GM19193 (cell line): ENCODE results near the gene MAPKAPK2.

Experiments used
- POLR2A ChIP-seq: IDR thresholded peaks from 4 replicates; pipeline ENCODE4 v1.6.1; 2011; ENCODE audit not compliant: insufficient read depth, insufficient read length; ENCODE audit errors: extremely low read depth

Gene MAPKAPK2

GRCh38 chr1:206686478-206687249, 2.0 kb downstream of the MAPKAPK2 start:
- no peak for TF ChIP-seq POLR2A

- no peak for TF ChIP-seq POLR2A
These were observed 2.7 kb downstream of the MAPKAPK2 start for GRCh38 chr1:206687251-206687914.

GRCh38 chr1:206687915-206688442, 3.3 kb downstream of the MAPKAPK2 start:
- TF ChIP-seq POLR2A, result no peak

GRCh38 chr1:206690516-206690915, 5.8 kb downstream of the MAPKAPK2 start:
- no peak for TF ChIP-seq POLR2A

GRCh38 chr1:206691604-206692003, 6.9 kb downstream of the MAPKAPK2 start:
- TF ChIP-seq POLR2A, result no peak

- TF ChIP-seq POLR2A, result no peak
These were observed 8.3 kb downstream of the MAPKAPK2 start for GRCh38 chr1:206693029-206693428.

- no peak for TF ChIP-seq POLR2A
These were observed 8.9 kb downstream of the MAPKAPK2 start for GRCh38 chr1:206693592-206693991.

GRCh38 chr1:206694171-206695124, 9.7 kb downstream of the MAPKAPK2 start:
- no peak for TF ChIP-seq POLR2A

GRCh38 chr1:206695733-206696132, 11.0 kb downstream of the MAPKAPK2 start:
- TF ChIP-seq POLR2A, result no peak

GRCh38 chr1:206696812-206697585, 12.3 kb downstream of the MAPKAPK2 start:
- no peak for TF ChIP-seq POLR2A

- no peak for TF ChIP-seq POLR2A
These were observed 13.3 kb downstream of the MAPKAPK2 start for GRCh38 chr1:206698011-206698410.

- no peak for TF ChIP-seq POLR2A
These were observed 14.4 kb downstream of the MAPKAPK2 start for GRCh38 chr1:206699000-206699586.

GRCh38 chr1:206699626-206700025, 14.9 kb downstream of the MAPKAPK2 start:
- TF ChIP-seq POLR2A, result no peak

- no peak for TF ChIP-seq POLR2A
These were observed 15.8 kb downstream of the MAPKAPK2 start for GRCh38 chr1:206700445-206701036.

- no peak for TF ChIP-seq POLR2A
These were observed 17.6 kb downstream of the MAPKAPK2 start for GRCh38 chr1:206702260-206702659.
